ENCODE results near the gene GJA4.

GRCh38 chr1:34842073-34842472 lies 49.3 kb downstream of the GJA4 start:
- TF ChIP-seq CTCF (conservative IDR thresholded peaks at IDR 0.05 in 1 of 2, IDR thresholded peaks at IDR 0.05 in 1 of 2; ENCODE audit: extremely low read depth in 1 of 2, insufficient read depth in 1 of 2, low read depth in 1 of 2, low read length in 2 of 2) (no peak), EZH2 (IDR thresholded peaks at IDR 0.05; ENCODE audit: borderline replicate concordance, low read length) (no peak)

All from mammary epithelial cell (primary cell).